Endothelial cell of umbilical vein (primary cell): ENCODE data around the gene CEP97. TPM values are rescaled to one million over a fixed set of nuclear protein-coding genes. Genes with fewer than 3 reads are reported as not detected.

Source experiments
- BruUV-seq: library from RNA; stranded (reverse); fragments of 400-500 nt; replicated peaks from 2 replicates; lab custom pipeline; 2021; lab: Mats Ljungman, UMichigan
- CTCF ChIA-PET: fragments of 300-600, 350-600 bp; sonication (Branson Sonifier 250); formaldehyde crosslinking; loops from one replicate; lab custom pipeline; 2021; ENCODE audit warnings: antibody characterized with exemption, inconsistent platforms; lab: Charles Lee
- POLR2A ChIA-PET: fragments of 300-600, 350-600 bp; sonication (Branson Sonifier 250); formaldehyde crosslinking; loops from one replicate; lab custom pipeline; 2021; ENCODE audit warnings: antibody characterized with exemption, inconsistent platforms; lab: Charles Lee
- DNase-seq: peaks from one replicate; pipeline ENCODE4 v3.0.0-alpha.2; 2011; ENCODE audit warnings: low read depth, low spot score
- FAIRE-seq: peaks from 2 replicates; lab custom pipeline; 2011; peaks lifted over from hg19 to GRCh38; lab: Jason Lieb, UNC
- H2AFZ ChIP-seq: 2 replicates; pipeline ENCODE4 v1.6.0; 2012; ENCODE audit warnings: low read depth, low read length, control low read depth, inconsistent platforms
- H3K27ac ChIP-seq: 2 replicates; pipeline ENCODE4 v1.5.1; 2011; ENCODE audit warnings: low read depth, mild to moderate bottlenecking, control low read depth, low read length, moderate library complexity; ENCODE audit not compliant: insufficient read depth
- H3K27me3 ChIP-seq, 2 experiments: 2 replicates each; pipeline versions ENCODE4 v1.6.0 to v1.6.1; 2011; ENCODE audit warnings: low read length in 2 of 2, mixed read lengths in 1 of 2; ENCODE audit not compliant: control insufficient read depth in 2 of 2, insufficient read depth in 2 of 2
- H3K36me3 ChIP-seq, 2 experiments: 2 replicates in 1 of 2; 3 replicates in 1 of 2; pipeline ENCODE4 v1.5.1; 2011; ENCODE audit warnings: low read length in 2 of 2, mild to moderate bottlenecking in 1 of 2, moderate library complexity in 1 of 2; ENCODE audit not compliant: control insufficient read depth in 2 of 2, insufficient read depth in 2 of 2; ENCODE audit errors: extremely low read depth in 1 of 2
- H3K4me1 ChIP-seq: 3 replicates; pipeline ENCODE4 v1.5.1; 2011; ENCODE audit warnings: mild to moderate bottlenecking, low read length; ENCODE audit not compliant: control insufficient read depth, insufficient read depth; ENCODE audit errors: extremely low read depth
- H3K4me2 ChIP-seq: 2 replicates; pipeline ENCODE4 v1.6.1; 2011; ENCODE audit warnings: low read length, control low read depth, mixed read lengths; ENCODE audit not compliant: insufficient read depth
- H3K4me3 ChIP-seq, 3 experiments: fragments of 200-600 bp in 1 of 3; sonication (generic), shearing (Covaris generic) in 1 of 3; replicated peaks in 1 of 3; 2 replicates each; pipeline ENCODE4 v1.5.1; 2011 to 2016; ENCODE audit warnings: control low read depth in 3 of 3, low read length in 3 of 3, mild to moderate bottlenecking in 2 of 3, inconsistent platforms in 1 of 3, low read depth in 1 of 3, moderate library complexity in 1 of 3; ENCODE audit not compliant: insufficient read depth in 1 of 3
- H3K79me2 ChIP-seq: 2 replicates; pipeline ENCODE4 v1.6.0; 2012; ENCODE audit warnings: low read length, inconsistent platforms; ENCODE audit not compliant: control insufficient read depth, insufficient read depth
- H3K9ac ChIP-seq: replicated peaks from 2 replicates; pipeline ENCODE3; 2011; ENCODE audit warnings: low read length, control low read depth; ENCODE audit not compliant: insufficient read depth; ENCODE audit errors: extremely low read depth
- H3K9me1 ChIP-seq: replicated peaks from 3 replicates; pipeline ENCODE4 v1.6.0; 2011; ENCODE audit warnings: mild to moderate bottlenecking, low read length; ENCODE audit not compliant: control insufficient read depth, insufficient read depth; ENCODE audit errors: extremely low read depth
- H3K9me3 ChIP-seq: replicated peaks from 2 replicates; pipeline ENCODE4 v1.5.1; 2012; ENCODE audit warnings: low read length, inconsistent platforms; ENCODE audit not compliant: control insufficient read depth, insufficient read depth
- H4K20me1 ChIP-seq: replicated peaks from 2 replicates; pipeline ENCODE3; 2011; ENCODE audit warnings: mild to moderate bottlenecking, low read length; ENCODE audit not compliant: control insufficient read depth, insufficient read depth; ENCODE audit errors: extremely low read depth
- EZH2 ChIP-seq: IDR thresholded peaks from 2 replicates; pipeline ENCODE4 v1.6.1; 2012; ENCODE audit warnings: borderline replicate concordance, low read depth, mild to moderate bottlenecking, moderate library complexity, low read length, inconsistent platforms; ENCODE audit not compliant: severe bottlenecking
- FOS ChIP-seq: IDR thresholded peaks from 2 replicates; pipeline ENCODE4 v1.6.1; 2011; ENCODE audit warnings: mild to moderate bottlenecking, low read length, moderate library complexity, borderline replicate concordance; ENCODE audit not compliant: insufficient read depth
- JUN ChIP-seq: IDR thresholded peaks from 2 replicates; pipeline ENCODE4 v1.6.1; 2011; ENCODE audit warnings: borderline replicate concordance, low read depth; ENCODE audit not compliant: insufficient read length, insufficient read depth
- MYC ChIP-seq: IDR thresholded peaks from one replicate; pipeline ENCODE4 v1.6.1; 2011; ENCODE audit warnings: mild to moderate bottlenecking, low read depth, low read length
- POLR2A ChIP-seq: IDR thresholded peaks from 2 replicates; pipeline ENCODE4 v1.6.1; 2012; ENCODE audit warnings: low read depth, mild to moderate bottlenecking, control low read depth, low read length
- POLR2AphosphoS5 ChIP-seq: IDR thresholded peaks from 2 replicates; pipeline ENCODE4 v1.6.1; 2012; ENCODE audit warnings: low read depth, mild to moderate bottlenecking, control low read depth, low read length, moderate library complexity; ENCODE audit not compliant: insufficient read depth
- dilution Hi-C: fragments of 300-500 bp; cut with MboI; formaldehyde crosslinking; loops from one replicate; pipeline ENCODE4 v1.15.0; 2019; ENCODE audit warnings: low sequenced_read_pairs; ENCODE audit not compliant: extremely low pct_ligation_motif_present
- intact Hi-C: fragments of 100-400 bp; cut with micrococcal nuclease; formaldehyde crosslinking; loops from one replicate; pipeline ENCODE4 v1.10.0; 2022
- polyA plus RNA-seq, 4 experiments: library from polyadenylated mRNA; depleted of rRNA in 3 of 4; stranded (reverse) in 3 of 4; unstranded in 1 of 4; fragments of >200 nt; gene quantifications; 2 replicates each; pipeline versions ENCODE4 v1.2.1 to v1.2.3, GENCODE V29; 2011 to 2012; ENCODE audit warnings: missing spikeins in 1 of 4
- total RNA-seq: library from RNA; stranded (reverse); gene quantifications from 2 replicates; pipeline ENCODE4 v1.2.3, GENCODE V29; 2021
- TF ChIP-seq, protein P1 (sequence below): IDR thresholded peaks from 2 replicates; pipeline ENCODE4 v1.6.1; 2011; ENCODE audit not compliant: insufficient read depth, insufficient read length

Gene CEP97
- total and polyA plus RNA-seq, 2 donors (not counting 3 experiments of a cell fraction or from before 2014, with no cell fraction given), result 1.9 to 10.3 TPM

DNA sequence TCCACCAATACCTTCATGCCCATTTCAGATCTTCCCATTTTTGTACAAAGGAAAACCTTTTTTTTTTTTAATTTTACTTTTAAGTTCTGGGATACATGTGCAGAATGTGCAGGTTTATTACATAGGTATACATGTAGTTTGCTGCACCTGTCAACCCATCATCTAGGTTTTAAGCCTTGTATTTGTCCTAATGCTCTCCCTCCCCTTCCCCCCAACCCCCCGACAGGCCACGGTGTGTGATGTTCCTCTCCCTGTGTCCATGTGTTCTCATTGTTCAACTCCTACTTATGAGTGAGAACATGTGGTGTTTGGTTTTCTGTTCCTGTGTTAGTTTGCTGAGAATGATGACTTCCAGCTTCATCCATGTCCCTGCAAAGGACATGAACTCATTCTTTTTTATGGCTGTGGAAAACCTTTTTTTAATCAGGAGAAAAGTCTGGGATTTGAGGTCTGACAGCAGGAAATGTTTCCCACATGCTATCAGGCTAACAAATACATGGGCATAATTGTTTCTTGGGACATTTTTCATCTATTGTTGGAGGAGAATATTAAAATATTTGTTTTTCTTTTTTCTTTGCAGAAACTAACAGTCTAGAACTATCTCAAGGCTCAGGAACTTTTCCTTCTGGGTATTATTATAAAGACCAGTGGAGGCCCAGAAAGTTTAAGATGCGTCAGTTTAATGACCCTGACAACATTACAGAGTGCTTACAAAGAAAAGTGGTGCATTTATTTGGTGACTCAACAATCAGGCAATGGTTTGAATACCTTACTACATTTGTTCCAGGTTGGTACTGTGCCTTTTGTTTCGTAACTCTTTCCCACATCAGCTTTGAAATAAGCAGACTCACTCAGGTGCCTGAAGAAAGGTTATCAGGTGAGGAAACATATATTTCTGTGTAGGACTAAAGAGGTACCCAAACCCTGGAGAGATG is 92.1 kb downstream of the CEP97 start:
- peak; percentile 30 for DNase-seq
- TF ChIP-seq FOS (no peak), POLR2AphosphoS5 (no peak), JUN (no peak), POLR2A (no peak), MYC (no peak), EZH2 (no peak)
- TF ChIP-seq, protein P1, sequence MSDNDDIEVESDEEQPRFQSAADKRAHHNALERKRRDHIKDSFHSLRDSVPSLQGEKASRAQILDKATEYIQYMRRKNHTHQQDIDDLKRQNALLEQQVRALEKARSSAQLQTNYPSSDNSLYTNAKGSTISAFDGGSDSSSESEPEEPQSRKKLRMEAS, result no peak
- H4K20me1 ChIP-seq, result no peaks in the 10 kb centered on the region
- ChIA-PET POLR2A (interaction anchor here (1.2 kb wide), 1 partner anchor 33 kb away, joined by 4 read pairs; the partner anchor contains the start of gene NFKBIZ), CTCF (interaction anchor here (1.1 to 12.9 kb wide), 4 partner anchors 9 to 413 kb away, joined by 5 to 358 read pairs (median 6); no protein-coding TSS in a partner anchor)
- no TSS peak for BruUV-seq
- H3K4me2 ChIP-seq, result no peak overlapping the region
- no peaks in the 10 kb centered on the region for H3K9me3 ChIP-seq
- H3K36me3 ChIP-seq, result peaks cover 0 to 5% of the 10 kb centered on the region in 2 experiments
- no peaks in the 10 kb centered on the region for H3K79me2 ChIP-seq
- H3K9me1 ChIP-seq, result no peaks in the 10 kb centered on the region
- H3K4me1 ChIP-seq, result no peaks in the 10 kb centered on the region
- FAIRE-seq, result no peak
- H3K27ac ChIP-seq, result no peak overlapping the region
- no peaks in the 10 kb centered on the region for H3K27me3 ChIP-seq
- dilution Hi-C loops, result no loop called here
- no peak overlapping the region for H2AFZ ChIP-seq
- H3K9ac ChIP-seq, result no peak overlapping the region
- intact Hi-C loops, result no loop called here
- H3K4me3 ChIP-seq, result no peak overlapping the region
